HEK293 (cell line): ENCODE measurements around the gene BLOC1S6.

Source experiments
- HOXC10 ChIP-seq: sonication (generic); formaldehyde crosslinking; IDR thresholded peaks from 2 replicates; pipeline ENCODE4 v1.8.1; 2023; ENCODE audit warnings: mild to moderate bottlenecking, missing genetic modification reagents
- KLF8 ChIP-seq: fragments of 450-650 bp; formaldehyde crosslinking; IDR thresholded peaks from 2 replicates; pipeline ENCODE4 v1.5.1; 2016; ENCODE audit warnings: missing biosample characterization, missing genetic modification characterization
- KLF9 ChIP-seq: fragments of 450-650 bp; formaldehyde crosslinking; IDR thresholded peaks from 2 replicates; pipeline ENCODE4 v1.5.1; 2016; ENCODE audit warnings: missing biosample characterization, missing genetic modification characterization, low read depth
- SALL2 ChIP-seq: fragments of 450-650 bp; formaldehyde crosslinking; IDR thresholded peaks from 2 replicates; pipeline ENCODE4 v1.5.0; 2017; ENCODE audit warnings: missing biosample characterization, mild to moderate bottlenecking, missing genetic modification characterization, borderline replicate concordance
- SP3 ChIP-seq: fragments of 450-650 bp; formaldehyde crosslinking; IDR thresholded peaks from 2 replicates; pipeline ENCODE4 v1.5.1; 2016; ENCODE audit warnings: missing biosample characterization, missing genetic modification characterization
- YY1 ChIP-seq: fragments of 450-650 bp; formaldehyde crosslinking; IDR thresholded peaks from 2 replicates; pipeline ENCODE4 v1.5.1; 2018; ENCODE audit warnings: missing biosample characterization, missing genetic modification characterization
- ZBTB17 ChIP-seq: fragments of 450-650 bp; formaldehyde crosslinking; IDR thresholded peaks from 2 replicates; pipeline ENCODE4 v1.5.1; 2016; ENCODE audit warnings: missing biosample characterization, missing genetic modification characterization
- ZNF155 ChIP-seq: fragments of 450-650 bp; formaldehyde crosslinking; IDR thresholded peaks from 2 replicates; pipeline ENCODE4 v1.5.1; 2016; ENCODE audit warnings: missing biosample characterization, missing genetic modification characterization
- ZNF174 ChIP-seq: fragments of 450-650 bp; formaldehyde crosslinking; IDR thresholded peaks from 2 replicates; pipeline ENCODE4 v1.5.0; 2017; ENCODE audit warnings: missing biosample characterization, mild to moderate bottlenecking, missing genetic modification characterization
- ZNF184 ChIP-seq: fragments of 450-650 bp; IDR thresholded peaks from 2 replicates; pipeline ENCODE4 v1.5.1; 2018; ENCODE audit warnings: missing biosample characterization, mild to moderate bottlenecking, missing genetic modification characterization
- ZNF2 ChIP-seq: fragments of 450-650 bp; formaldehyde crosslinking; IDR thresholded peaks from 2 replicates; pipeline ENCODE4 v1.5.1; 2016; ENCODE audit warnings: missing biosample characterization, missing genetic modification characterization
- ZNF211 ChIP-seq: fragments of 450-650 bp; formaldehyde crosslinking; IDR thresholded peaks from 2 replicates; pipeline ENCODE4 v1.5.1; 2016; ENCODE audit warnings: low read depth, missing biosample characterization, missing genetic modification characterization
- ZNF350 ChIP-seq: fragments of 450-650 bp; formaldehyde crosslinking; IDR thresholded peaks from 2 replicates; pipeline ENCODE4 v1.5.0; 2017; ENCODE audit warnings: missing biosample characterization, mild to moderate bottlenecking, missing genetic modification characterization
- ZNF366 ChIP-seq: fragments of 450-650 bp; formaldehyde crosslinking; conservative IDR thresholded peaks from 2 replicates; pipeline ENCODE4 v1.5.1; 2016; ENCODE audit warnings: missing biosample characterization, missing genetic modification characterization
- ZNF394 ChIP-seq: fragments of 450-650 bp; formaldehyde crosslinking; IDR thresholded peaks from 2 replicates; pipeline ENCODE4 v1.5.1; 2016; ENCODE audit warnings: missing biosample characterization, missing genetic modification characterization, mild to moderate bottlenecking, moderate library complexity, borderline replicate concordance
- ZNF473 ChIP-seq: fragments of 450-650 bp; formaldehyde crosslinking; IDR thresholded peaks from 2 replicates; pipeline ENCODE4 v1.5.1; 2017; ENCODE audit warnings: missing biosample characterization, missing genetic modification characterization
- ZNF510 ChIP-seq: fragments of 450-650 bp; formaldehyde crosslinking; IDR thresholded peaks from 2 replicates; pipeline ENCODE4 v1.5.1; 2018; ENCODE audit warnings: mild to moderate bottlenecking, missing genetic modification characterization, missing biosample characterization; ENCODE audit not compliant: insufficient replicate concordance
- ZNF529 ChIP-seq: fragments of 450-650 bp; formaldehyde crosslinking; IDR thresholded peaks from 2 replicates; pipeline ENCODE4 v1.5.1; 2017; ENCODE audit warnings: missing genetic modification characterization, missing biosample characterization; ENCODE audit not compliant: insufficient replicate concordance
- ZNF626 ChIP-seq: fragments of 450-650 bp; sonication (Bioruptor Pico); formaldehyde crosslinking; IDR thresholded peaks from 2 replicates; pipeline ENCODE4 v1.5.1; 2018; ENCODE audit warnings: missing biosample characterization, missing genetic modification characterization, inconsistent platforms
- ZNF701 ChIP-seq: fragments of 450-650 bp; formaldehyde crosslinking; IDR thresholded peaks from 2 replicates; pipeline ENCODE4 v1.5.1; 2016; ENCODE audit warnings: missing biosample characterization, missing genetic modification characterization
- TF ChIP-seq, protein P1 (sequence below): fragments of 450-650 bp; formaldehyde crosslinking; IDR thresholded peaks from 2 replicates; pipeline ENCODE4 v1.5.1; 2016; ENCODE audit warnings: missing biosample characterization, missing genetic modification characterization
- TF ChIP-seq, protein P2 (sequence below): sonication (generic); formaldehyde crosslinking; IDR thresholded peaks from 2 replicates; pipeline ENCODE4 v1.8.1; 2022; ENCODE audit warnings: mild to moderate bottlenecking, moderate library complexity, missing genetic modification reagents
- TF ChIP-seq, protein P3 (sequence below): fragments of 450-650 bp; formaldehyde crosslinking; IDR thresholded peaks from 2 replicates; pipeline ENCODE4 v1.5.1; 2016; ENCODE audit warnings: missing biosample characterization, missing genetic modification characterization
- TF ChIP-seq, protein P4 (sequence below): fragments of 450-650 bp; formaldehyde crosslinking; IDR thresholded peaks from 2 replicates; pipeline ENCODE4 v1.5.1; 2016; ENCODE audit warnings: missing biosample characterization, missing genetic modification characterization
- TF ChIP-seq, protein P5 (sequence below): fragments of 450-650 bp; formaldehyde crosslinking; IDR thresholded peaks from 2 replicates; pipeline ENCODE4 v1.5.1; 2016; ENCODE audit warnings: missing biosample characterization, missing genetic modification characterization
- TF ChIP-seq, protein P6 (sequence below): fragments of 450-650 bp; formaldehyde crosslinking; IDR thresholded peaks from 2 replicates; pipeline ENCODE4 v1.5.1; 2016; ENCODE audit warnings: missing biosample characterization, missing genetic modification characterization
- TF ChIP-seq, protein P7 (sequence below): fragments of 450-650 bp; formaldehyde crosslinking; IDR thresholded peaks from 2 replicates; pipeline ENCODE4 v1.5.1; 2016; ENCODE audit warnings: missing biosample characterization, missing genetic modification characterization

Gene BLOC1S6

DNA sequence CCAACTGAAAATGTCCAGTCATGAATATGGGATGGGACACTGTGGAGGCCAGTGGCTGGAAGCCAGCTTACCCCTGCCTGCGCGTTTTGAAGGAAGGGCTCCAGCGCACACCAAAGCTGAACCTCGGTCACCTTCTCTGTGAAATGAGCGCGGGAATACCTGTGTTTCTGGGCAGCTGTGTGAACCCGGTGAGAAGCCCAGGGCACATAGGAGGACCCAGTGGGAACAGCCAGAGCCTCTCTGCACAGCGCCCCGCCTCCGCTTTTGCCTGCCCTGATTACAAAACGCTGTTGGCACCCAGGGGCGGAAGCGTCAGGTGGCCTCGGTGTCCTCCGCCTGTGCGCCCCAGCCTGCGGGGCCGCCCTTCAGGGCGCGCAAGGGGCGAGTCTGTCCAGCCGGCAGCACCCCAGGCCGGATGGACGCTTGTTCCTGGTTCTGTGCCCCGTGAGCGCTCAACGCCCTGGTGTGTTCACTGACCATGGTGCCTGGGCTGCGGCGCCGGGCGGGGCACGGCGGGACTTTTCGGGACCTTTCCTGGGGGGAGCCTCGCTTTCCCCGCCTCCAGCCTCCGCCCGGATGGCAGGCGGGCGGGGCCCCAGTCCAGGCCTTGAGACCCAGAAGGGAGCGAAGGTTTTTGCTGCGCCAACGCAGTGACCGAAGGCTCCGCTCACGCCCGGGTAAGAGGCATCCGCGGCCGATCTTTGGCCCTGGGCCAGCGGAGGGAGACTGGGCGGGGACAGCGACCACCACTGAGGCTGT lies 47.4 kb downstream of the BLOC1S6 start, which contains the start of gene SQOR (continued):
- TF ChIP-seq SP3 (tag by site-specific recombination): peak; percentile 82
- TF ChIP-seq ZNF350: no peak
- TF ChIP-seq, protein P1, sequence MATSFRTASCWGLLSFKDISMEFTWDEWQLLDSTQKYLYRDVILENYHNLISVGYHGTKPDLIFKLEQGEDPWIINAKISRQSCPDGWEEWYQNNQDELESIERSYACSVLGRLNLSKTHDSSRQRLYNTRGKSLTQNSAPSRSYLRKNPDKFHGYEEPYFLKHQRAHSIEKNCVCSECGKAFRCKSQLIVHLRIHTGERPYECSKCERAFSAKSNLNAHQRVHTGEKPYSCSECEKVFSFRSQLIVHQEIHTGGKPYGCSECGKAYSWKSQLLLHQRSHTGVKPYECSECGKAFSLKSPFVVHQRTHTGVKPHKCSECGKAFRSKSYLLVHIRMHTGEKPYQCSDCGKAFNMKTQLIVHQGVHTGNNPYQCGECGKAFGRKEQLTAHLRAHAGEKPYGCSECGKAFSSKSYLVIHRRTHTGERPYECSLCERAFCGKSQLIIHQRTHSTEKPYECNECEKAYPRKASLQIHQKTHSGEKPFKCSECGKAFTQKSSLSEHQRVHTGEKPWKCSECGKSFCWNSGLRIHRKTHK: no peak
- TF ChIP-seq, protein P2, sequence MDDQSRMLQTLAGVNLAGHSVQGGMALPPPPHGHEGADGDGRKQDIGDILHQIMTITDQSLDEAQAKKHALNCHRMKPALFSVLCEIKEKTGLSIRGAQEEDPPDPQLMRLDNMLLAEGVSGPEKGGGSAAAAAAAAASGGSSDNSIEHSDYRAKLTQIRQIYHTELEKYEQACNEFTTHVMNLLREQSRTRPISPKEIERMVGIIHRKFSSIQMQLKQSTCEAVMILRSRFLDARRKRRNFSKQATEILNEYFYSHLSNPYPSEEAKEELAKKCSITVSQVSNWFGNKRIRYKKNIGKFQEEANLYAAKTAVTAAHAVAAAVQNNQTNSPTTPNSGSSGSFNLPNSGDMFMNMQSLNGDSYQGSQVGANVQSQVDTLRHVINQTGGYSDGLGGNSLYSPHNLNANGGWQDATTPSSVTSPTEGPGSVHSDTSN: no peak
- TF ChIP-seq ZNF211 (tag by site-specific recombination): no peak
- no peak for TF ChIP-seq HOXC10 (CRISPR knock-in tag)
- TF ChIP-seq, protein P3, sequence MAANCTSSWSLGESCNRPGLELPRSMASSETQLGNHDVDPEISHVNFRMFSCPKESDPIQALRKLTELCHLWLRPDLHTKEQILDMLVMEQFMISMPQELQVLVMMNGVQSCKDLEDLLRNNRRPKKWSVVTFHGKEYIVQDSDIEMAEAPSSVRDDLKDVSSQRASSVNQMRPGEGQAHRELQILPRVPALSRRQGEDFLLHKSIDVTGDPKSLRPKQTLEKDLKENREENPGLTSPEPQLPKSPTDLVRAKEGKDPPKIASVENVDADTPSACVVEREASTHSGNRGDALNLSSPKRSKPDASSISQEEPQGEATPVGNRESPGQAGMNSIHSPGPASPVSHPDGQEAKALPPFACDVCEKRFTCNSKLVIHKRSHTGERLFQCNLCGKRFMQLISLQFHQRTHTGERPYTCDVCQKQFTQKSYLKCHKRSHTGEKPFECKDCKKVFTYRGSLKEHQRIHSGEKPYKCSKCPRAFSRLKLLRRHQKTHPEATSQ: no peak
- TF ChIP-seq, protein P4, sequence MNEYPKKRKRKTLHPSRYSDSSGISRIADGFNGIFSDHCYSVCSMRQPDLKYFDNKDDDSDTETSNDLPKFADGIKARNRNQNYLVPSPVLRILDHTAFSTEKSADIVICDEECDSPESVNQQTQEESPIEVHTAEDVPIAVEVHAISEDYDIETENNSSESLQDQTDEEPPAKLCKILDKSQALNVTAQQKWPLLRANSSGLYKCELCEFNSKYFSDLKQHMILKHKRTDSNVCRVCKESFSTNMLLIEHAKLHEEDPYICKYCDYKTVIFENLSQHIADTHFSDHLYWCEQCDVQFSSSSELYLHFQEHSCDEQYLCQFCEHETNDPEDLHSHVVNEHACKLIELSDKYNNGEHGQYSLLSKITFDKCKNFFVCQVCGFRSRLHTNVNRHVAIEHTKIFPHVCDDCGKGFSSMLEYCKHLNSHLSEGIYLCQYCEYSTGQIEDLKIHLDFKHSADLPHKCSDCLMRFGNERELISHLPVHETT (tag by site-specific recombination): no peak
- TF ChIP-seq KLF9 (tag by site-specific recombination): no peak
- no peak for TF ChIP-seq ZNF184 (tag by site-specific recombination)
- TF ChIP-seq KLF8: peak; percentile 76; the same call in 1 of the 2 replicates
- no peak for TF ChIP-seq ZNF510
- no peak for TF ChIP-seq ZNF174 (tag by site-specific recombination)
- TF ChIP-seq, protein P5, sequence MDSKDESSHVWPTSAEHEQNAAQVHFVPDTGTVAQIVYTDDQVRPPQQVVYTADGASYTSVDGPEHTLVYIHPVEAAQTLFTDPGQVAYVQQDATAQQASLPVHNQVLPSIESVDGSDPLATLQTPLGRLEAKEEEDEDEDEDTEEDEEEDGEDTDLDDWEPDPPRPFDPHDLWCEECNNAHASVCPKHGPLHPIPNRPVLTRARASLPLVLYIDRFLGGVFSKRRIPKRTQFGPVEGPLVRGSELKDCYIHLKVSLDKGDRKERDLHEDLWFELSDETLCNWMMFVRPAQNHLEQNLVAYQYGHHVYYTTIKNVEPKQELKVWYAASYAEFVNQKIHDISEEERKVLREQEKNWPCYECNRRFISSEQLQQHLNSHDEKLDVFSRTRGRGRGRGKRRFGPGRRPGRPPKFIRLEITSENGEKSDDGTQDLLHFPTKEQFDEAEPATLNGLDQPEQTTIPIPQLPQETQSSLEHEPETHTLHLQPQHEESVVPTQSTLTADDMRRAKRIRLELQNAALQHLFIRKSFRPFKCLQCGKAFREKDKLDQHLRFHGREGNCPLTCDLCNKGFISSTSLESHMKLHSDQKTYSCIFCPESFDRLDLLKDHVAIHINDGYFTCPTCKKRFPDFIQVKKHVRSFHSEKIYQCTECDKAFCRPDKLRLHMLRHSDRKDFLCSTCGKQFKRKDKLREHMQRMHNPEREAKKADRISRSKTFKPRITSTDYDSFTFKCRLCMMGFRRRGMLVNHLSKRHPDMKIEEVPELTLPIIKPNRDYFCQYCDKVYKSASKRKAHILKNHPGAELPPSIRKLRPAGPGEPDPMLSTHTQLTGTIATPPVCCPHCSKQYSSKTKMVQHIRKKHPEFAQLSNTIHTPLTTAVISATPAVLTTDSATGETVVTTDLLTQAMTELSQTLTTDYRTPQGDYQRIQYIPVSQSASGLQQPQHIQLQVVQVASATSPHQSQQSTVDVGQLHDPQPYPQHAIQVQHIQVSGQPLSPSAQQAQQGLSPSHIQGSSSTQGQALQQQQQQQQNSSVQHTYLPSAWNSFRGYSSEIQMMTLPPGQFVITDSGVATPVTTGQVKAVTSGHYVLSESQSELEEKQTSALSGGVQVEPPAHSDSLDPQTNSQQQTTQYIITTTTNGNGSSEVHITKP (tag by site-specific recombination): no peak
- TF ChIP-seq ZNF626 (tag by site-specific recombination): no peak
- no peak for TF ChIP-seq SALL2
- no peak for TF ChIP-seq ZNF394 (tag by site-specific recombination)
- TF ChIP-seq ZNF2: peak; percentile 69
- TF ChIP-seq ZNF701 (tag by site-specific recombination): no peak
- TF ChIP-seq ZNF473 (tag by site-specific recombination): no peak
- TF ChIP-seq ZBTB17 (tag by site-specific recombination): no peak; the same call in none of the 2 replicates
- TF ChIP-seq YY1: 0 out of 2 replicates have a peak, but pooled peaks have one; percentile 30
- no peak for TF ChIP-seq ZNF529 (tag by site-specific recombination)
- TF ChIP-seq ZNF155 (tag by site-specific recombination): no peak
- TF ChIP-seq, protein P6, sequence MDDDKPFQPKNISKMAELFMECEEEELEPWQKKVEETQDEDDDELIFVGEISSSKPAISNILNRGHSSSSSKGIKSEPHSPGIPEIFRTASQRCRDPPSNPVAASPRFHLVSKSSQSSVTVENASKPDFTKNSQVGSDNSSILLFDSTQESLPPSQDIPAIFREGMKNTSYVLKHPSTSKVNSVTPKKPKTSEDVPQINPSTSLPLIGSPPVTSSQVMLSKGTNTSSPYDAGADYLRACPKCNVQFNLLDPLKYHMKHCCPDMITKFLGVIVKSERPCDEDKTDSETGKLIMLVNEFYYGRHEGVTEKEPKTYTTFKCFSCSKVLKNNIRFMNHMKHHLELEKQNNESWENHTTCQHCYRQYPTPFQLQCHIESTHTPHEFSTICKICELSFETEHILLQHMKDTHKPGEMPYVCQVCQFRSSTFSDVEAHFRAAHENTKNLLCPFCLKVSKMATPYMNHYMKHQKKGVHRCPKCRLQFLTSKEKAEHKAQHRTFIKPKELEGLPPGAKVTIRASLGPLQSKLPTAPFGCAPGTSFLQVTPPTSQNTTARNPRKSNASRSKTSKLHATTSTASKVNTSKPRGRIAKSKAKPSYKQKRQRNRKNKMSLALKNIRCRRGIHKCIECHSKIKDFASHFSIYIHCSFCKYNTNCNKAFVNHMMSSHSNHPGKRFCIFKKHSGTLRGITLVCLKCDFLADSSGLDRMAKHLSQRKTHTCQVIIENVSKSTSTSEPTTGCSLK (tag by site-specific recombination): no peak
- TF ChIP-seq ZNF366 (tag by site-specific recombination): no peak
- TF ChIP-seq, protein P7, sequence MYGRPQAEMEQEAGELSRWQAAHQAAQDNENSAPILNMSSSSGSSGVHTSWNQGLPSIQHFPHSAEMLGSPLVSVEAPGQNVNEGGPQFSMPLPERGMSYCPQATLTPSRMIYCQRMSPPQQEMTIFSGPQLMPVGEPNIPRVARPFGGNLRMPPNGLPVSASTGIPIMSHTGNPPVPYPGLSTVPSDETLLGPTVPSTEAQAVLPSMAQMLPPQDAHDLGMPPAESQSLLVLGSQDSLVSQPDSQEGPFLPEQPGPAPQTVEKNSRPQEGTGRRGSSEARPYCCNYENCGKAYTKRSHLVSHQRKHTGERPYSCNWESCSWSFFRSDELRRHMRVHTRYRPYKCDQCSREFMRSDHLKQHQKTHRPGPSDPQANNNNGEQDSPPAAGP (tag by site-specific recombination): no peak
